DND-41 (cell line): ENCODE data around the gene NOS1AP.

Source experiments
- ATAC-seq: fragments of 200-7000 bp; cut with Tn5 transposase; 3 replicates; pipeline ENCODE4 v1.9.1; 2021; ENCODE audit warnings: low read depth; ENCODE audit not compliant: insufficient read depth
- DNase-seq: peaks from one replicate; pipeline ENCODE4 v3.0.0-alpha.2; 2020
- H2AFZ ChIP-seq: 2 replicates; pipeline ENCODE4 v1.6.0; 2012; ENCODE audit warnings: low read depth, low read length
- H3K27ac ChIP-seq: 2 replicates; pipeline ENCODE4 v1.5.1; 2012; ENCODE audit warnings: low read length, inconsistent platforms
- H3K27me3 ChIP-seq: fragments of 200-600 bp; sonication (generic); 2 replicates; pipeline ENCODE4 v1.6.0; 2012; ENCODE audit warnings: low read length, mild to moderate bottlenecking, inconsistent platforms; ENCODE audit not compliant: insufficient read depth, poor library complexity
- H3K36me3 ChIP-seq: 2 replicates; pipeline ENCODE4 v1.5.1; 2012; ENCODE audit warnings: low read length, inconsistent platforms; ENCODE audit not compliant: insufficient read depth
- H3K4me1 ChIP-seq: 2 replicates; pipeline ENCODE4 v1.5.1; 2012; ENCODE audit warnings: mild to moderate bottlenecking, low read length; ENCODE audit not compliant: insufficient read depth
- H3K4me2 ChIP-seq: 2 replicates; pipeline ENCODE4 v1.6.0; 2012; ENCODE audit warnings: mild to moderate bottlenecking, moderate library complexity, low read length, inconsistent platforms; ENCODE audit not compliant: insufficient read depth
- H3K4me3 ChIP-seq, 2 experiments: fragments of 200-600 bp in 1 of 2; shearing (Covaris generic) in 1 of 2; 2 replicates each; pipeline ENCODE4 v1.5.1; 2012 to 2016; ENCODE audit warnings: inconsistent platforms in 2 of 2, low read length in 2 of 2, mild to moderate bottlenecking in 2 of 2, low read depth in 1 of 2, moderate library complexity in 1 of 2
- H3K79me2 ChIP-seq: 2 replicates; pipeline ENCODE4 v1.6.0; 2012; ENCODE audit warnings: low read length, inconsistent platforms; ENCODE audit not compliant: insufficient read depth
- H3K9ac ChIP-seq: 2 replicates; pipeline ENCODE4 v1.6.0; 2012; ENCODE audit warnings: low read depth, mild to moderate bottlenecking, inconsistent platforms, low read length, moderate library complexity
- H3K9me3 ChIP-seq: 2 replicates; pipeline ENCODE4 v1.5.1; 2012; ENCODE audit warnings: low read length, moderate library complexity, mild to moderate bottlenecking, inconsistent platforms; ENCODE audit not compliant: insufficient read depth, severe bottlenecking
- H4K20me1 ChIP-seq: 2 replicates; pipeline ENCODE4 v1.6.0; 2012; ENCODE audit warnings: low read length; ENCODE audit not compliant: insufficient read depth
- CTCF ChIP-seq: IDR thresholded peaks from 2 replicates; pipeline ENCODE4 v1.5.1; 2012; ENCODE audit warnings: borderline replicate concordance, low read length, moderate library complexity, mild to moderate bottlenecking; ENCODE audit not compliant: poor library complexity, severe bottlenecking; ENCODE audit errors: extremely low read depth
- EZH2 ChIP-seq: IDR thresholded peaks from 3 replicates; pipeline ENCODE4 v1.6.1; 2012; ENCODE audit warnings: borderline replicate concordance, low read depth, mild to moderate bottlenecking, moderate library complexity, low read length, inconsistent platforms; ENCODE audit not compliant: severe bottlenecking

Gene NOS1AP

DNA sequence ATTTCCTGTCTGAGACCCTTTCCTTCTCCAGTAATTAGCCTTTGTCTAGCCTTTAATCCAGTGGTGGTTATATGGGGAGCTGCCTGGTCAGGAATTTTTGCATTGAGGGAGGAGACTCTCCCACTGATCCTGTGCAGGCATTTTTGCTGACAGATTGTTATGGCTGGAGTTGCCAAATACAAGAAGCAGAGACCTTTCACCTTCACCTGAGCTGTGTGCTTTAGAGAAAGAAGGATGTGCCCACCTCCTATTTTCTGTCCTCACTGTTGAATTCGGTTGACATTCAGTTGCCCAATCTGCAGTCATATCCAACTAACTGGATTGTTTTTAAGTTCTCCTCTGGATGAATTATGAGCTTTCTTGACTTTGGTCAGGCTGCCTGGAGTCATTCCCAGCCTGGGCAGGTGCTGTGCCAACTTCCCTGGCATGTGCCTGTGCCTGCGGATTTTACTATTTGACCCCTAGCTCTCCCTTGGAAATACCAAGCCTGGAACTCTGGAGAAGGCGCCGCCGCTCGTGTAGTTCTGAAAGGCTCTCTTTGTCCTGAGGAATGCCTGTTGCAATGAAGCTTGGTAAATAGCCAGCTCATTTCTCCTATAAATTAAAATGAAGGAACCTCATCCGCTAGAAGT, 143.9 kb downstream of the NOS1AP start:
- Histone ChIP-seq H3K9me3 (no peaks in the 10 kb centered on the region), H3K9ac (no peak overlapping the region), H2AFZ (no peak overlapping the region), H3K4me1 (no peaks in the 10 kb centered on the region), H4K20me1 (no peaks in the 10 kb centered on the region), H3K27me3 (no peaks in the 10 kb centered on the region), H3K4me2 (no peak overlapping the region), H3K4me3 (no peak overlapping the region), H3K79me2 (no peaks in the 10 kb centered on the region), H3K27ac (no peak overlapping the region), H3K36me3 (no peaks in the 10 kb centered on the region)
- DNase-seq (no peak), ATAC-seq (no peak)
- no peak for TF ChIP-seq EZH2
- TF ChIP-seq CTCF, result no peak

GRCh38 chr1:162214202-162214601, 144.7 kb downstream of the NOS1AP start:
- no peak for ATAC-seq
- Histone ChIP-seq H3K4me1 (no peaks in the 10 kb centered on the region), H3K79me2 (no peaks in the 10 kb centered on the region), H3K9ac (no peak overlapping the region), H3K27me3 (no peaks in the 10 kb centered on the region), H3K27ac (no peak overlapping the region), H3K4me3 (no peak overlapping the region), H3K9me3 (no peaks in the 10 kb centered on the region), H3K4me2 (no peak overlapping the region), H2AFZ (no peak overlapping the region), H4K20me1 (no peaks in the 10 kb centered on the region), H3K36me3 (no peaks in the 10 kb centered on the region)
- no peak for DNase-seq
- TF ChIP-seq EZH2, result no peak
- TF ChIP-seq CTCF, result no peak

- ATAC-seq, result no peak
- H3K4me1 ChIP-seq, result no peaks in the 10 kb centered on the region
These were observed 146.4 kb downstream of the NOS1AP start for GRCh38 chr1:162215902-162216301.

More at GRCh38 chr1:162215902-162216301, 146.4 kb downstream of the NOS1AP start:
- H3K79me2 ChIP-seq, result no peaks in the 10 kb centered on the region
- TF ChIP-seq CTCF (no peak), EZH2 (no peak)
- H4K20me1 ChIP-seq, result no peaks in the 10 kb centered on the region
- no peak for DNase-seq
- H3K27ac ChIP-seq, result no peak overlapping the region
- H3K36me3 ChIP-seq, result no peaks in the 10 kb centered on the region
- no peak overlapping the region for H3K4me3 ChIP-seq
- no peak overlapping the region for H3K4me2 ChIP-seq
- H2AFZ ChIP-seq, result no peak overlapping the region
- H3K27me3 ChIP-seq, result no peaks in the 10 kb centered on the region
- H3K9ac ChIP-seq, result no peak overlapping the region
- H3K9me3 ChIP-seq, result no peaks in the 10 kb centered on the region
